Stomach smooth muscle (tissue), 2 donors: ENCODE results near the gene DACH1.

Experiments
- H3K27ac ChIP-seq: one replicate; pipeline ENCODE4 v1.7.0; 2013; ENCODE audit warnings: mild to moderate bottlenecking, low read length, inconsistent platforms
- H3K27me3 ChIP-seq, 2 donors: one replicate each; pipeline ENCODE4 v1.7.0; 2013; ENCODE audit warnings: low read length in 2 of 2; ENCODE audit not compliant: insufficient read depth in 2 of 2, control insufficient read depth in 1 of 2
- H3K36me3 ChIP-seq, 2 donors: one replicate each; pipeline ENCODE4 v1.7.0; 2013; ENCODE audit warnings: low read length in 2 of 2; ENCODE audit not compliant: control insufficient read depth in 2 of 2, insufficient read depth in 2 of 2
- H3K4me1 ChIP-seq: one replicate; pipeline ENCODE4 v1.7.0; 2013; ENCODE audit warnings: low read length; ENCODE audit not compliant: control insufficient read depth, insufficient read depth
- H3K4me3 ChIP-seq, 2 donors: one replicate each; pipeline ENCODE4 v1.7.0; 2013; ENCODE audit warnings: low read length in 2 of 2
- H3K9ac ChIP-seq, 2 donors: one replicate each; pipeline ENCODE4 v1.7.0; 2013; ENCODE audit warnings: low read length in 2 of 2, mild to moderate bottlenecking in 1 of 2
- H3K9me3 ChIP-seq, 2 donors: one replicate each; pipeline ENCODE4 v1.7.0; 2013; ENCODE audit warnings: low read length in 2 of 2; ENCODE audit not compliant: control insufficient read depth in 2 of 2
- donor health status: healthy.
- donor health status: Pancreatic carcinoma.

DACH1 gene

GRCh38 chr13:71474936-71475335 is 392.1 kb downstream of the DACH1 start:
- no peaks in the 10 kb centered on the region for H3K36me3 ChIP-seq
- H3K9me3 ChIP-seq: no peaks in the 10 kb centered on the region
- no peaks in the 10 kb centered on the region for H3K4me1 ChIP-seq
- no peaks in the 10 kb centered on the region for H3K27me3 ChIP-seq
- no peak overlapping the region for H3K4me3 ChIP-seq
- H3K27ac ChIP-seq: no peak overlapping the region
- H3K9ac ChIP-seq: no peak overlapping the region

- Histone ChIP-seq H3K4me3 (no peak overlapping the region), H3K4me1 (no peaks in the 10 kb centered on the region), H3K36me3 (no peaks in the 10 kb centered on the region), H3K27ac (no peak overlapping the region), H3K9ac (no peak overlapping the region), H3K27me3 (no peaks in the 10 kb centered on the region), H3K9me3 (no peaks in the 10 kb centered on the region)
Measured at GRCh38 chr13:71469626-71470025, 397.4 kb downstream of the DACH1 start.

GRCh38 chr13:71464686-71465085 is 402.3 kb downstream of the DACH1 start:
- Histone ChIP-seq H3K4me3 (no peak overlapping the region), H3K27me3 (no peaks in the 10 kb centered on the region), H3K27ac (no peak overlapping the region)

GRCh38 chr13:71461892-71462291 is 405.1 kb downstream of the DACH1 start:
- no peaks in the 10 kb centered on the region for H3K9me3 ChIP-seq
- no peak overlapping the region for H3K9ac ChIP-seq
- H3K27ac ChIP-seq: no peak overlapping the region
- H3K27me3 ChIP-seq: no peaks in the 10 kb centered on the region
- no peak overlapping the region for H3K4me3 ChIP-seq
- no peaks in the 10 kb centered on the region for H3K36me3 ChIP-seq
- no peaks in the 10 kb centered on the region for H3K4me1 ChIP-seq

More at GRCh38 chr13:71464686-71465085, 402.3 kb downstream of the DACH1 start:
- Histone ChIP-seq H3K9ac (no peak overlapping the region), H3K4me1 (no peaks in the 10 kb centered on the region), H3K36me3 (no peaks in the 10 kb centered on the region), H3K9me3 (no peaks in the 10 kb centered on the region)

DNA sequence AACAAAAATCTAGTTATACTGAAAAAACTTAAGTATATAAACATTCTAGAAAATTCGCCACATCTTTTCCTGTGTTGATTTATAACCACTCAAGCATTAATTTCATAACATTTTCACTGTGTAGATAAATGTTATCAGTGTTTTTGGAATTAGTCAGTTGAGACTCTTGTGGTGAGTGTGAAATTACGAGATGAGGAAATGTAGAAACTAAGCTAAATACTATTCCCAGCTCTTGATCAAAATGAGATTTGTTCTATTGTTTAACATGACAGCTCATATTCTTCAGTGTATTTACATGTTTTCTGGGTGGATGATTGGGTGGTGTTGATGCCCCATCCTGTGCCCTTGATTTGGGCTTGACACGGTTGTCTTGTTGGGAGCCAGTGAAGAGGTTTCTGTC is 406.8 kb downstream of the DACH1 start:
- Histone ChIP-seq H3K36me3 (no peaks in the 10 kb centered on the region), H3K4me1 (no peaks in the 10 kb centered on the region), H3K4me3 (no peak overlapping the region), H3K9ac (no peak overlapping the region), H3K27me3 (no peaks in the 10 kb centered on the region), H3K27ac (no peak overlapping the region), H3K9me3 (no peaks in the 10 kb centered on the region)

- Histone ChIP-seq H3K27me3 (no peaks in the 10 kb centered on the region), H3K4me3 (no peak overlapping the region), H3K9me3 (no peaks in the 10 kb centered on the region), H3K4me1 (no peaks in the 10 kb centered on the region), H3K36me3 (no peaks in the 10 kb centered on the region), H3K27ac (no peak overlapping the region), H3K9ac (no peak overlapping the region)
Measured at GRCh38 chr13:71459708-71460107, 407.3 kb downstream of the DACH1 start.

GRCh38 chr13:71457645-71458044 is 409.4 kb downstream of the DACH1 start:
- Histone ChIP-seq H3K4me1 (no peaks in the 10 kb centered on the region), H3K9ac (no peak overlapping the region), H3K36me3 (no peaks in the 10 kb centered on the region)

GRCh38 chr13:71456136-71456535 is 410.9 kb downstream of the DACH1 start:
- Histone ChIP-seq H3K27me3 (no peaks in the 10 kb centered on the region), H3K9me3 (no peaks in the 10 kb centered on the region), H3K4me1 (no peaks in the 10 kb centered on the region), H3K9ac (no peak overlapping the region), H3K36me3 (no peaks in the 10 kb centered on the region), H3K27ac (no peak overlapping the region), H3K4me3 (no peak overlapping the region)

More at GRCh38 chr13:71457645-71458044, 409.4 kb downstream of the DACH1 start:
- Histone ChIP-seq H3K4me3 (no peak overlapping the region), H3K9me3 (no peaks in the 10 kb centered on the region), H3K27me3 (no peaks in the 10 kb centered on the region), H3K27ac (no peak overlapping the region)

GRCh38 chr13:71454509-71454908 is 412.5 kb downstream of the DACH1 start:
- Histone ChIP-seq H3K4me3 (no peak overlapping the region), H3K9me3 (no peaks in the 10 kb centered on the region), H3K9ac (no peak overlapping the region), H3K4me1 (no peaks in the 10 kb centered on the region), H3K27me3 (no peaks in the 10 kb centered on the region), H3K36me3 (no peaks in the 10 kb centered on the region), H3K27ac (no peak overlapping the region)

DNA sequence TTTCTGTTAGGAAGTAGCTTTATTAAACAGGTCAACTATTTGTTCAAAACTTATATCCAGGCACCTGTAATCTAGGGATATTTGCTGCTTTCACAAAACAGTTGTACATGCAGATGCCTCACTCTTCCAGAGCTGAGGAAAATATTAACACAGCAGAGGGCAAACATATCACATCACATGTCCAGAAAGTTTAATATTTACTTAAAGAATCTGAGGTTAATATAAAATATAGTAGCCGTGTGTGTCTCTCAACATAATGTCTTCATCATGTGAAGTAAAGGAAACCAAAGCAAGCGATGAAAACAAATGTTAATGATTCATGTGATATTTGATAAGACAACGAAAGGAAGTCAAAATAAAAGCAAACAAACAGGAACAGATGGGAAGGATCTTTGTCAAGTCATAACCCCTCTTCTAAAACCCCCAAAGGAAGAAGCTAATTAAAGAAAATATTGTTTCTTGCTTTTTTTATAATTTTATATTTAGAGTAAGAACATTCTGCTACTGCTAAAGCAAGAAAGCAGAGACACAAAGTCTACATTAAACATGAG is 418.8 kb downstream of the DACH1 start:
- Histone ChIP-seq H3K9me3 (no peaks in the 10 kb centered on the region), H3K4me1 (no peaks in the 10 kb centered on the region), H3K27me3 (no peaks in the 10 kb centered on the region), H3K27ac (no peak overlapping the region), H3K36me3 (no peaks in the 10 kb centered on the region), H3K4me3 (no peak overlapping the region), H3K9ac (no peak overlapping the region)

DNA sequence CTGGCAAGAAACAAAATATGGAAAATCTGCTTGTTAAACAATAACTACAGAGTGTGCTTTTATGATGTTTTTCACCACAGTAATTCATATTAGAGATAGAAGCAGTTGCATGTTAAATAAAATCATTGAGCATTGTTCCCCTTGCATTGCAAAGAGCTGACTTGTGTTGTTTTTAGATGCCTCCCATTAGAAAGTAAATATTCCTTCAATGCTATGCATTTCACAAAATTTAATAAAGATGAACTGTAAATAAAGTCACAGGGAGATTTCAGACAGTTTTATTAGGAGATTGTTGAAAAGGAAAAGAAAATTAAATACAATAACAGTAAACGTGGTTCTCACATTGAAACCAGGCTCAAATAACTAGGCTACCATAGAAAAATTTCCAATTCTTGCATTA is 429.3 kb downstream of the DACH1 start:
- Histone ChIP-seq H3K9me3 (no peaks in the 10 kb centered on the region), H3K36me3 (no peaks in the 10 kb centered on the region)

More for the DNA sequence above, 429.3 kb downstream of the DACH1 start:
- H3K27me3 ChIP-seq: no peaks in the 10 kb centered on the region
- no peaks in the 10 kb centered on the region for H3K4me1 ChIP-seq
- H3K9ac ChIP-seq: no peak overlapping the region
- no peak overlapping the region for H3K4me3 ChIP-seq
- H3K27ac ChIP-seq: no peak overlapping the region
